Tibial artery (tissue), 4 donors: ENCODE results near the gene ATF6.

Experiments
- DNase-seq, 2 donors: peaks; one replicate each; pipeline ENCODE4 v3.0.0-alpha.2; 2019
- H3K27ac ChIP-seq, 2 donors: fragments of 200-600 bp; sonication (generic) in 1 of 2; 1 replicate in 1 of 2; 2 replicates in 1 of 2; pipeline ENCODE4 v1.5.1; 2018 to 2019; ENCODE audit warnings: mild to moderate bottlenecking in 1 of 2
- H3K27me3 ChIP-seq, 2 donors: fragments of 200-600 bp; sonication (generic) in 1 of 2; one replicate each; pipeline versions ENCODE4 v1.5.1 to v1.6.0; 2016 to 2019
- H3K36me3 ChIP-seq, 3 donors: fragments of 200-600 bp; sonication (generic) in 2 of 3; one replicate each; pipeline ENCODE4 v1.5.1; 2016 to 2019; ENCODE audit warnings: mild to moderate bottlenecking in 2 of 3
- H3K4me1 ChIP-seq, 4 donors: fragments of 200-600 bp; sonication (generic) in 2 of 4; 1 replicate in 3 of 4; 2 replicates in 1 of 4; pipeline ENCODE4 v1.5.1; 2016 to 2019
- H3K4me3 ChIP-seq, 2 donors: fragments of 200-600 bp; sonication (generic) in 1 of 2; 1 replicate in 1 of 2; 2 replicates in 1 of 2; pipeline ENCODE4 v1.5.1; 2018 to 2019; ENCODE audit warnings: mild to moderate bottlenecking in 2 of 2
- H3K9me3 ChIP-seq, 3 donors: fragments of 200-600 bp; sonication (generic) in 1 of 3; one replicate each; pipeline ENCODE4 v1.5.1; 2016 to 2019
- CTCF ChIP-seq, 2 experiments: fragments of 200-600 bp in 1 of 2; fragments of 450-650 bp in 1 of 2; IDR thresholded peaks; one replicate each; pipeline ENCODE4 v1.5.1; 2017 to 2019; ENCODE audit warnings: antibody characterized with exemption in 2 of 2, mild to moderate bottlenecking in 1 of 2, moderate library complexity in 1 of 2
- intact Hi-C: fragments of 100-400 bp; cut with DNase I; formaldehyde crosslinking; loops from one replicate; pipeline ENCODE4 v1.15.0; 2023; ENCODE audit warnings: low total_unique reads

ATF6 gene

DNA sequence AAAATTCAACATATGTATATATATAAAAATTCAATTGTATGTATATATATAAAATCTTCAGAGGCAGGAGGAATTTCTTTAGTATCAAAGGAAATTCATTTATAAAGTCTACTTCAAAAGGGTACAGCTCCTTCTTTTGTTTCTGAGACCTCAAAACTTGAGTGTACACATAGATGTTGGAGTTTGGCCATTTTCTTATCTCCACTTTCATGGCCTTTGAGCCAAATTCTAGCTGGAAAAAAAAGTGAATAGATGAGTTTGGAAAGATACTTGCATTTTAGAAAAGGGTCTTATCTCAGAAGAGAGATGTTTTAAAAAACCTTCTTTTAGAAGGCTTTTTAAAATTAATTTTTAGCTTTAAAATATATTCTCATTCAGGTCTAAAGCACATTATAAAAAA lies 103.2 kb downstream of the ATF6 start:
- Histone ChIP-seq H3K9me3 (no peaks in the 10 kb centered on the region), H3K36me3 (peaks cover 0 to 5% (median 0%) of the 10 kb centered on the region in 3 donors), H3K4me3 (no peak overlapping the region), H3K4me1 (peaks cover 0 to 17% (median 0%) of the 10 kb centered on the region in 4 donors), H3K27ac (no peak overlapping the region), H3K27me3 (no peaks in the 10 kb centered on the region)
- intact Hi-C loops: loop anchor here (2.0 kb wide), 1 partner anchor 156 kb away; no protein-coding TSS in a partner anchor
- no peak for TF ChIP-seq CTCF (IDR thresholded peaks at IDR 0.05)
- no peak for DNase-seq

GRCh38 chr1:161872506-161872905 lies 106.4 kb downstream of the ATF6 start:
- H3K9me3 ChIP-seq: no peaks in the 10 kb centered on the region
- no peaks in the 10 kb centered on the region for H3K27me3 ChIP-seq
- no peak overlapping the region for H3K27ac ChIP-seq
- intact Hi-C loops: no loop called here
- H3K4me3 ChIP-seq: no peak overlapping the region
- H3K36me3 ChIP-seq: peaks cover 0 to 5% (median 0%) of the 10 kb centered on the region in 3 donors
- TF ChIP-seq CTCF (IDR thresholded peaks at IDR 0.05): no peak
- no peak for DNase-seq
- peaks cover 0 to 9% (median 0%) of the 10 kb centered on the region in 4 donors for H3K4me1 ChIP-seq

- intact Hi-C loops: no loop called here
- no peak for TF ChIP-seq CTCF (IDR thresholded peaks at IDR 0.05)
- no peak overlapping the region for H3K4me3 ChIP-seq
Observed at GRCh38 chr1:161879261-161879660, 113.1 kb downstream of the ATF6 start.

GRCh38 chr1:161884475-161884874 lies 118.4 kb downstream of the ATF6 start:
- no peaks in the 10 kb centered on the region for H3K9me3 ChIP-seq
- H3K27me3 ChIP-seq: no peaks in the 10 kb centered on the region
- no peak overlapping the region for H3K4me3 ChIP-seq
- H3K27ac ChIP-seq: peak overlapping the region in 1 of 2 donors; percentile 7
- peaks cover 0 to 16% (median 2%) of the 10 kb centered on the region in 4 donors for H3K4me1 ChIP-seq
- H3K36me3 ChIP-seq: peaks cover 0 to 13% (median 0%) of the 10 kb centered on the region in 3 donors
- no peak for DNase-seq
- TF ChIP-seq CTCF (IDR thresholded peaks at IDR 0.05): no peak
- intact Hi-C loops: no loop called here

More at GRCh38 chr1:161879261-161879660, 113.1 kb downstream of the ATF6 start:
- Histone ChIP-seq H3K27ac (no peak overlapping the region), H3K9me3 (no peaks in the 10 kb centered on the region), H3K4me1 (no peaks in the 10 kb centered on the region), H3K27me3 (no peaks in the 10 kb centered on the region), H3K36me3 (no peaks in the 10 kb centered on the region)
- DNase-seq: no peak

DNA sequence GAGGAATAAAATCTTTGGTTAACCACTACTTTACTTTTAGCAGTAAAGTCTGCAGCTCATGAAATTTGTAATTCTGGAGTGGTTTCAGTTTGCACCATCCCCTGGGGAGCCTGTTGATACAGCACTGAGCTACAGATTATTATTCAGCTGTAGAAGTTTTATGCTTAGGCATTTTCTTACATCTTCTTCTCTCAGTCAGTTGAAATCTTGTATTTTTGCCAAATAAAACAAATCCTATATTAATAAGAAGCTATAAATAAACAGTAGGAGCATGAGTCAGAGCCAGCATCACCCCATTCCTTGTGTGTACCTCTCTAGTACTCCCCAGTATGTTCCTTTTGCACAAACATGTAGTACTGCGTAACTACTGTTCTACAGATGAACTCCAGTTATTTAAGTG lies 118.9 kb downstream of the ATF6 start:
- H3K27me3 ChIP-seq: no peaks in the 10 kb centered on the region
- peaks cover 0 to 16% (median 2%) of the 10 kb centered on the region in 4 donors for H3K4me1 ChIP-seq
- H3K36me3 ChIP-seq: peaks cover 0 to 15% (median 0%) of the 10 kb centered on the region in 3 donors
- H3K9me3 ChIP-seq: no peaks in the 10 kb centered on the region
- no peak for TF ChIP-seq CTCF (IDR thresholded peaks at IDR 0.05)
- H3K27ac ChIP-seq: peak overlapping the region in 1 of 2 donors; percentile 7
- DNase-seq: peak in 1 of 2 donors; percentile 39
- H3K4me3 ChIP-seq: no peak overlapping the region
- intact Hi-C loops: no loop called here

GRCh38 chr1:161885759-161886158 lies 119.6 kb downstream of the ATF6 start:
- intact Hi-C loops: no loop called here

More at GRCh38 chr1:161885759-161886158, 119.6 kb downstream of the ATF6 start:
- H3K9me3 ChIP-seq: no peaks in the 10 kb centered on the region
- H3K4me3 ChIP-seq: no peak overlapping the region
- H3K4me1 ChIP-seq: peaks cover 0 to 16% (median 2%) of the 10 kb centered on the region in 4 donors
- no peak for TF ChIP-seq CTCF (IDR thresholded peaks at IDR 0.05)
- peaks cover under 1 to 21% (median 5%) of the 10 kb centered on the region in 3 donors for H3K36me3 ChIP-seq
- H3K27me3 ChIP-seq: no peaks in the 10 kb centered on the region
- peak overlapping the region in 1 of 2 donors; percentile 7 for H3K27ac ChIP-seq
- no peak for DNase-seq
